Bronchial epithelial cell (primary cell): Measurements from ENCODE around the gene KAZN. TPM values are rescaled to one million over a fixed set of nuclear protein-coding genes. Genes with fewer than 3 reads are reported as not detected.

Experiments used
- DNase-seq: peaks from one replicate; pipeline ENCODE4 v3.0.0-alpha.2; 2010; ENCODE audit warnings: low read depth
- FAIRE-seq: peaks from 2 replicates; lab custom pipeline; 2011; peaks lifted over from hg19 to GRCh38; lab: Jason Lieb, UNC
- H3K27me3 ChIP-seq: 2 replicates; pipeline ENCODE4 v1.5.1; 2011; ENCODE audit warnings: low read length; ENCODE audit not compliant: control insufficient read depth, insufficient read depth
- H3K36me3 ChIP-seq: 2 replicates; pipeline ENCODE4 v1.5.1; 2011; ENCODE audit warnings: low read length; ENCODE audit not compliant: control insufficient read depth, insufficient read depth
- H3K4me3 ChIP-seq: 2 replicates; pipeline ENCODE4 v1.5.1; 2011; ENCODE audit warnings: mild to moderate bottlenecking, low read depth, low read length, control low read depth
- CTCF ChIP-seq: IDR thresholded peaks from 2 replicates; pipeline ENCODE4 v1.5.1; 2011; ENCODE audit warnings: mild to moderate bottlenecking, moderate library complexity, low read length, control low read depth, inconsistent platforms; ENCODE audit not compliant: insufficient read depth, severe bottlenecking
- total RNA-seq: library from RNA; depleted of rRNA; stranded (reverse); fragments of >200 nt; gene quantifications from 2 replicates; pipeline ENCODE4 v1.2.1, GENCODE V29; 2014

The KAZN gene
- total RNA-seq, 1 donor from 2014 or later: 4.7 TPM

DNA sequence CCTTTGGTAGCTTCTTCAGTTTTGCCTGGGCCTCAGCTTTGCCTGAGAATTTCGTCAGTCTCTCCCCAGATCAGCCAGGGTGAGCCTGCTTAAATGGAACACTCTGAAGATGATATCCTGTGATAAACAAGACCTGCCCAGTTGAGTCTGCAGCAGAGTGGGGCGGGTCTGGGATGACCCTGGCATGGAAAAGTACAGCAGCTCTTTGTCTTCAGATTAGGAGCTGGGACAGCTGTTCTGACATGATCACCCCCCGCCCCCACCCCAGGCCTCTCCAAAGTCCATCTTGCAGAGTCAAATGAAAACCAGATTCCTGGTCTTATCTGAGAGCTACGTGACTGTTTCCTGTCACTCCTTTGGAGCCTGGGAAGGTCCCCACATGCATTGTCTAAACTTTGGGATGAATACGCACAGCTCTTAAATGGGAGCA is 552.9 kb downstream of the KAZN start:
- no peak overlapping the region for H3K4me3 ChIP-seq
- H3K27me3 ChIP-seq: no peaks in the 10 kb centered on the region
- no peaks in the 10 kb centered on the region for H3K36me3 ChIP-seq
- FAIRE-seq (no peak), DNase-seq (no peak)
- TF ChIP-seq CTCF: no peak

- DNase-seq (no peak), FAIRE-seq (no peak)
- no peak overlapping the region for H3K4me3 ChIP-seq
- no peaks in the 10 kb centered on the region for H3K27me3 ChIP-seq
- no peaks in the 10 kb centered on the region for H3K36me3 ChIP-seq
- no peak for TF ChIP-seq CTCF
Measured at GRCh38 chr1:15151871-15152270, 553.4 kb downstream of the KAZN start.

DNA sequence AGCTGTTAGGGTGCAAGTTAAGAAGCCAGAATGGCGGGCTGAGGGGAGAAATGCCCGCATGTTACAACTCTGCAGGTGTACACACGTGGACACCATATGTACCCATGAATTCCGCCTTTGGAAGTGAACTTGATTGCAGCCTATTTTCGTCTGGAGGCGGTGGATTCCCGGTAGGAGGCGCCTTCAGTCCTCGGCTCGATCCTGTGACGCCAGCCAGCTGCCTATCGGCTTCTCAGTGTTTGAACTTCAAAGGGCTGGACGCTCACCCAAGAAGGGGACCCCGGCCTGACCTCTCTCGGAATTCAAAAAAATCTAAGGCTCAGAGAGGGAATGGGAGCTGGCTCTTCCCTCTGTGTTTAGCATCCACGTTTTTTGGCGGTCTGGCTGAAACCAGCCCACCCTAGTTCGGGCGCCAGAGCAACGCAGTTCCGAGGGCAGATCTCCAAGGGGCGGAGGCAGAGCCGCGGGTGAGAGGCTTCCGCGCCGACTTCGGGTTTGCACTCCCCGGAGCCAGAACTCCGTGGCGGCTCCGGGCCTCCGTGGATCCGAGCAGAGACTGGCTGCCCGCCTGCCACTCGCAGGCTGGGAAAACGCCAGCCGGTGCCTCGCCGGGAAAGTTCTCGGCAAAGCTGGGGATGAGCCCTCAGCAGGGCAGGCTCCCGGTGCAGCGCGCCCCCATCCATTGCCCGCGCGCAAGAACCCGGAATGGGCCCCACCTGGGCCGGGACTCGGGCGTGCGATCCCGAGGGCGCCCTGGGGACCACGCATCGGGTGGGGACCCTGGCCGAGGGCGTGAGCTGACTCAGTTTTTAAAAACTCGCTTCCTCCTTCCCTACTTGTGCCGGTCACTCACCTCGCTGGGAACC is 554.1 kb downstream of the KAZN start:
- peak; percentile 85 for TF ChIP-seq CTCF
- DNase-seq (peak; percentile 85), FAIRE-seq (peak; percentile 60)
- no peaks in the 10 kb centered on the region for H3K27me3 ChIP-seq
- no peaks in the 10 kb centered on the region for H3K36me3 ChIP-seq
- peak overlapping the region; percentile 63 for H3K4me3 ChIP-seq

DNA sequence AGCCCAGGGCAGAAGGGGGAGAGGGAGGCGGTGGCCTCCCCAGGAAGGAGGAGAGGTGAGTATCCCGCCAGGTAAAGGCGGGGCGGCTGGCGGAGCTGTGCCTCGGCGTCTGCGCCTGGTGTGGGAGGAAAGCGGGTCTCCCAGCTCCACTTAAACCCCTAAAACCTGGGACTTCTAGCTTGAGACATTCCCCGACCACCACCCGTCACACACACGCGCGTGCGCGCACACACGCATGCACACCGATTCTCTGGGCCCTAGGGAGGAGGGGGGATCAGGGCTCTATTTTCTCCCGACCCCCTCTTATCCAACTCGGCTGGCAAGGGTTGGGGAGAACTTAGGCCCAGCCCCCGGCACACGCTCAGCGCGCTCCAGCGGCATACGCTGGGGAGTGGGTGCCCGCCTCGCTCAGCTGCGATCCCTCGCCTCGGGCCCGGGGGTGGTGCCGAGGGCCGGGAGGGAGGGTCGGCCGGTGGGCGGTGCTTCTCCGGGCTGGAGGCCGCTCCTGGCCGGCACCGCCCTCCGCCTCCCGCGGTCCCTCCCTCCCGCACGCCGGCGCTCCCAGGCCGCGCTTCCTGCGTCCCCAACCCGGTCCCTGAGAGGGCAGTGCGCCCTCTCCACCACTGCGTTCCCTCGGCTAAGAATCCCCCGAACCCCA is 554.8 kb downstream of the KAZN start, which contains the start of gene TMEM51:
Gene TMEM51, plus strand, starts transcription at position 564 of the 658 bp plus-strand sequence. CDS start 61,341 bp downstream, outside the sequence.
- Histone ChIP-seq H3K4me3 (peak within 1 kb of the TSS; percentile 63), H3K36me3 (no peaks in the 10 kb centered on the region), H3K27me3 (no peaks in the 10 kb centered on the region)
- no peak for FAIRE-seq
- no peak for TF ChIP-seq CTCF
- peak; percentile 64 for DNase-seq

GRCh38 chr1:15153842-15154479 is 555.5 kb downstream of the KAZN start:
- peak overlapping the region; percentile 63 for H3K4me3 ChIP-seq
- no peak for FAIRE-seq
- TF ChIP-seq CTCF: peak; percentile 83
- peak; percentile 35 for DNase-seq
- H3K27me3 ChIP-seq: no peaks in the 10 kb centered on the region
- no peaks in the 10 kb centered on the region for H3K36me3 ChIP-seq
